ENCODE data around the gene ASB9.
A peak's percentile ranks its signal among the peaks of the same experiment; 100 is the strongest.
"Not testable (repeated sequence)": the region's sequence is repeated elsewhere in the genome, so short reads cannot be mapped to it uniquely, and the experiment has no call there.

The ASB9 gene

GRCh38 chrX:15269618-15270521, at the start of gene ASB9:
Gene ASB9 (minus strand): TSS chrX:15270083. CDS start chrX:15269874, 209 bp downstream.
- FAIRE-seq: peak; percentile 30

- FAIRE-seq: no peak
Observed at GRCh38 chrX:15319075-15319474, 49.2 kb upstream of the ASB9 start.

- FAIRE-seq: no peak
Observed at GRCh38 chrX:15315509-15315908, 45.6 kb upstream of the ASB9 start, which contains the start of gene ASB11. Gene ASB11 (minus strand): TSS chrX:15315640. CDS start chrX:15315605, 35 bp downstream.

- no peak for FAIRE-seq
Observed at GRCh38 chrX:15314472-15314871, 44.6 kb upstream of the ASB9 start.

GRCh38 chrX:15311119-15311518, 41.2 kb upstream of the ASB9 start:
- FAIRE-seq: no peak

GRCh38 chrX:15310117-15310516, 40.2 kb upstream of the ASB9 start:
- peak; percentile 98 for FAIRE-seq

GRCh38 chrX:15305899-15306298, 36.0 kb upstream of the ASB9 start:
- not testable (repeated sequence) for FAIRE-seq

GRCh38 chrX:15301924-15302323, 32.0 kb upstream of the ASB9 start:
- peak; percentile 90 for FAIRE-seq

- peak; percentile 100 for FAIRE-seq
Observed at GRCh38 chrX:15299941-15300851, 30.3 kb upstream of the ASB9 start.

GRCh38 chrX:15298780-15299179, 28.9 kb upstream of the ASB9 start:
- no peak for FAIRE-seq

GRCh38 chrX:15298201-15298600, 28.3 kb upstream of the ASB9 start:
- no peak for FAIRE-seq

GRCh38 chrX:15293451-15293850, 23.6 kb upstream of the ASB9 start:
- FAIRE-seq: no peak

- no peak for FAIRE-seq
Observed at GRCh38 chrX:15292861-15293260, 23.0 kb upstream of the ASB9 start.

GRCh38 chrX:15277604-15278003, 7.7 kb upstream of the ASB9 start:
- FAIRE-seq: no peak

GRCh38 chrX:15274946-15275345, 5.1 kb upstream of the ASB9 start:
- no peak for FAIRE-seq

GRCh38 chrX:15273275-15273674, 3.4 kb upstream of the ASB9 start:
- FAIRE-seq: not testable (repeated sequence)

GRCh38 chrX:15271757-15272156, 1.9 kb upstream of the ASB9 start:
- FAIRE-seq: no peak

- no peak for FAIRE-seq
Observed at GRCh38 chrX:15269120-15269519, 763 bp downstream of the ASB9 start.

GRCh38 chrX:15254852-15255251, 15.0 kb downstream of the ASB9 start:
- no peak for FAIRE-seq

- FAIRE-seq: no peak
Observed at GRCh38 chrX:15245896-15246295, 24.0 kb downstream of the ASB9 start.

- FAIRE-seq: no peak
Observed at GRCh38 chrX:15244421-15244820, 25.5 kb downstream of the ASB9 start.

- peak; percentile 100 for FAIRE-seq
Observed at GRCh38 chrX:15242899-15243555, 26.9 kb downstream of the ASB9 start.

GRCh38 chrX:15241301-15241700, 28.6 kb downstream of the ASB9 start:
- FAIRE-seq: no peak

All from islet of Langerhans (tissue), 1 donor.